Lower leg skin (tissue), 4 donors: ENCODE measurements around the gene CDC14A. TPM values are rescaled to one million over a fixed set of nuclear protein-coding genes. Genes with fewer than 3 reads are reported as not detected.

Source experiments
- DNase-seq, 2 donors: peaks; one replicate each; pipeline ENCODE4 v3.0.0-alpha.2; 2019; ENCODE audit warnings: low spot score in 2 of 2
- H3K4me3 ChIP-seq: fragments of 200-600 bp; sonication (generic); 2 replicates; pipeline ENCODE4 v1.5.1; 2017; ENCODE audit warnings: mild to moderate bottlenecking, low read depth; ENCODE audit not compliant: poor library complexity, severe bottlenecking
- CTCF ChIP-seq, 3 donors: fragments of 450-650 bp; IDR thresholded peaks; one replicate each; pipeline ENCODE4 v1.5.1; 2016; ENCODE audit warnings: antibody characterized with exemption in 3 of 3, mild to moderate bottlenecking in 3 of 3, moderate library complexity in 2 of 3
- POLR2A ChIP-seq, 2 donors: fragments of 450-650 bp; IDR thresholded peaks; one replicate each; pipeline ENCODE4 v1.6.1; 2016 to 2017; ENCODE audit warnings: antibody characterized with exemption in 2 of 2, mild to moderate bottlenecking in 1 of 2, moderate library complexity in 1 of 2
- WGBS, 2 donors: methylation state at CpG; one replicate each; pipeline ENCODE4 v1.1.5; 2018; 5-methylcytosine and 5-hydroxymethylcytosine counted together
- intact Hi-C: fragments of 100-400 bp; cut with DNase I; formaldehyde crosslinking; loops from one replicate; pipeline ENCODE4 v1.15.0; 2023; ENCODE audit warnings: low total_unique reads
- total RNA-seq, 4 donors: library from RNA; depleted of rRNA; stranded (reverse); fragments of >200 nt; gene quantifications; one replicate each; pipeline ENCODE4 v1.1.0, GENCODE V29; 2016

CDC14A gene
- total RNA-seq, 4 donors from 2014 or later, result 13.5 to 15.4 (median 14.4) TPM

- intact Hi-C loops, result no loop called here
- 86 to 96% methylated on average over 2 of the region's 2 CpGs for WGBS, 2 donors
- TF ChIP-seq POLR2A (IDR thresholded peaks at IDR 0.05) (no peak), CTCF (IDR thresholded peaks at IDR 0.05) (no peak)
- H3K4me3 ChIP-seq, result no peak overlapping the region
- no peak for DNase-seq
These were observed 31.8 kb upstream of the CDC14A start for GRCh38 chr1:100320311-100321099.

GRCh38 chr1:100321100-100321493, 31.2 kb upstream of the CDC14A start:
- intact Hi-C loops, result no loop called here

GRCh38 chr1:100321506-100321905, 30.8 kb upstream of the CDC14A start:
- intact Hi-C loops, result no loop called here
- H3K4me3 ChIP-seq, result no peak overlapping the region
- no peak for DNase-seq
- WGBS, 2 donors, result 90 to 91% methylated on average over 8 of the region's 8 CpGs
- TF ChIP-seq CTCF (IDR thresholded peaks at IDR 0.05), result no peak

More at GRCh38 chr1:100321100-100321493, 31.2 kb upstream of the CDC14A start:
- TF ChIP-seq POLR2A (IDR thresholded peaks at IDR 0.05) (no peak), CTCF (IDR thresholded peaks at IDR 0.05) (no peak)
- 94 to 96% methylated on average over 7 of the region's 7 CpGs for WGBS, 2 donors
- no peak for DNase-seq
- no peak overlapping the region for H3K4me3 ChIP-seq

- DNase-seq, result no peak
- no peak overlapping the region for H3K4me3 ChIP-seq
- 78 to 89% methylated on average over 1 of the region's 1 CpG for WGBS, 2 donors
- intact Hi-C loops, result no loop called here
- TF ChIP-seq POLR2A (IDR thresholded peaks at IDR 0.05) (no peak), CTCF (IDR thresholded peaks at IDR 0.05) (no peak)
These were observed 29.7 kb upstream of the CDC14A start for GRCh38 chr1:100322436-100323211.

- 87 to 91% methylated on average over 6 of the region's 6 CpGs for WGBS, 2 donors
- DNase-seq, result no peak
- TF ChIP-seq CTCF (IDR thresholded peaks at IDR 0.05) (no peak), POLR2A (IDR thresholded peaks at IDR 0.05) (no peak)
- no peak overlapping the region for H3K4me3 ChIP-seq
- intact Hi-C loops, result no loop called here
These were observed 28.7 kb upstream of the CDC14A start for GRCh38 chr1:100323419-100324106.
